Epithelial cell of esophagus (primary cell): ENCODE measurements around the gene CENPP.

Source experiments
- DNase-seq: peaks from one replicate; pipeline ENCODE4 v3.0.0; 2010; ENCODE audit warnings: low read depth
- H3K4me3 ChIP-seq: 2 replicates; pipeline ENCODE4 v1.5.1; 2011; ENCODE audit warnings: mild to moderate bottlenecking, low read length, control low read depth
- TF ChIP-seq, protein P1 (sequence below): IDR thresholded peaks from 2 replicates; pipeline ENCODE4 v1.5.1; 2011; ENCODE audit warnings: low read depth, mild to moderate bottlenecking, low read length, control low read depth, inconsistent platforms; ENCODE audit not compliant: insufficient read depth; ENCODE audit errors: missing control alignments

Gene CENPP

DNA sequence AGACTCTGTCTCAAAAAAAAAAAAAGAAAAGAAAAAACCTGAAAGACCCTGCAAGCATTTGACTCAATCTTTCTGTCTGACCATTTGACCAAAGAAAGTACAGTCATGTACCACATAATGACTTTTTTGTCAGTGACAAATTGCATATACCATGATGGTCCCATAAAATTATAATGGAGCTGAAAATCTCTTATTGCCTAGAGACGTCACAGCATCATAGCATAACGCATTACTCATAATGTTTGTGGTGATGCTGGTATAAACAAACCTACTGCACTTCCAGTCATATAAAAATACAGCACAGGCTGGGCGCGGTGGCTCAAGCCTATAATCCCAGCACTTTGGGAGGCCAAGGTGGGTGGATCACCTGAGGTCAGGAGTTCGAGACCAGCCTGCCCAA lies 199.6 kb downstream of the CENPP start:
- H3K4me3 ChIP-seq, result no peak overlapping the region
- no peak for DNase-seq
- TF ChIP-seq, protein P1, sequence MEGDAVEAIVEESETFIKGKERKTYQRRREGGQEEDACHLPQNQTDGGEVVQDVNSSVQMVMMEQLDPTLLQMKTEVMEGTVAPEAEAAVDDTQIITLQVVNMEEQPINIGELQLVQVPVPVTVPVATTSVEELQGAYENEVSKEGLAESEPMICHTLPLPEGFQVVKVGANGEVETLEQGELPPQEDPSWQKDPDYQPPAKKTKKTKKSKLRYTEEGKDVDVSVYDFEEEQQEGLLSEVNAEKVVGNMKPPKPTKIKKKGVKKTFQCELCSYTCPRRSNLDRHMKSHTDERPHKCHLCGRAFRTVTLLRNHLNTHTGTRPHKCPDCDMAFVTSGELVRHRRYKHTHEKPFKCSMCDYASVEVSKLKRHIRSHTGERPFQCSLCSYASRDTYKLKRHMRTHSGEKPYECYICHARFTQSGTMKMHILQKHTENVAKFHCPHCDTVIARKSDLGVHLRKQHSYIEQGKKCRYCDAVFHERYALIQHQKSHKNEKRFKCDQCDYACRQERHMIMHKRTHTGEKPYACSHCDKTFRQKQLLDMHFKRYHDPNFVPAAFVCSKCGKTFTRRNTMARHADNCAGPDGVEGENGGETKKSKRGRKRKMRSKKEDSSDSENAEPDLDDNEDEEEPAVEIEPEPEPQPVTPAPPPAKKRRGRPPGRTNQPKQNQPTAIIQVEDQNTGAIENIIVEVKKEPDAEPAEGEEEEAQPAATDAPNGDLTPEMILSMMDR, result no peak

DNA sequence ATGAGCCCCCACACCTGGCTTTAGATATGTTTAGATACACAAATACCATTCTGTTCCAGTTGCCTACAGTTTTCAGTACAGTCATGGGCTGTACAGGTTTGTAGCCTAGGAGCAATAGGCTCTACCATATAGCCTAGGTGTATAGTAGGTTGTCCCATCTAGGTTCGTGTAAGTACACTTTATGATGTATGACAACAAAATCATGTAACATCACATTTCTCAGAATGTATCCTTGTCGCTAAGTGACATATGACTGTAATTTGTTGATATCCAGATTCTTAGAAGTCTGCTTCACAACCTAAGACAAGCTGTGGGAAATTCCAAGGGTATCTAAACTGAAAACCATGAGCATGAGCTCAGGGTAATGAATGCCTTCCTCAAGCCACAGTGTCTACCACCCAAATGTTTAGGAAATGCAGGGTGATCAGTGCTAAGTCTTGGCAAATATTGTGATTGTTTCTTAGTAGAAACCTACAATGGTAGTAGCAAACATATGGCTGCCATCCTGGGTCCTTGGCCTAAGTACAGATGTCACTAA lies 201.6 kb downstream of the CENPP start:
- no peak overlapping the region for H3K4me3 ChIP-seq
- DNase-seq, result no peak
- TF ChIP-seq, protein P1, result no peak

DNA sequence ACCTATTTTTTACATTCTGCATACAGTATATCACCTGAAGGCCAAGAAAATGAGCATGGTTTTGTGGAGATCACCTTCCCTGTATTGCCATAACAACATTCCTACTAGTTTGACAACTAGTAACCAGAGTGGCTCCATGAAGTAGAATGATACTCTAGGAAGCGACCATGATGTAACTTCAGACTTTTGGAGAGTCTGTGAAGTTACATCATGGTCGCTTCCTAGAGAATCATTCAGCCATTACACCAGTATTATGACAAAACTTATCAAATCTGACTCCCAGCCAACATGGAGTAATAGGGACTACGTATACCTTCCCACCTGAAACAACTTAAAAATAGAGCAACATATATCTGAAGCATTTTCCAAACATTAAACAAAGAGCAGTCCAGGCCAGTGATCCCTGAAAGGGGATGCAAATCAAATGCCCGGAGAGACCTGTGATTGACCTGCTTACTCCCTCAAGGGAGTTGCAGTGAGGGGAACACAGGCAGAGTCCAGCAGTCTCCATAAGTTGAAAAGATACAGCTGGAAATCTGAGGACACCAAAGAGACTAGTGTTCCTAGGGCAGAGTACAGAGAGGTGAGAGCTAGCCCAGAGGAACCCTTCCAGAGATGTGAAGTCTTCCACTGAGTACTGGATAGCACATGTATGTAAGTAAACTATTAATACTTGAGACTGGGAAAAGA lies 202.2 kb downstream of the CENPP start:
- no peak overlapping the region for H3K4me3 ChIP-seq
- no peak for DNase-seq
- TF ChIP-seq, protein P1, result no peak

DNA sequence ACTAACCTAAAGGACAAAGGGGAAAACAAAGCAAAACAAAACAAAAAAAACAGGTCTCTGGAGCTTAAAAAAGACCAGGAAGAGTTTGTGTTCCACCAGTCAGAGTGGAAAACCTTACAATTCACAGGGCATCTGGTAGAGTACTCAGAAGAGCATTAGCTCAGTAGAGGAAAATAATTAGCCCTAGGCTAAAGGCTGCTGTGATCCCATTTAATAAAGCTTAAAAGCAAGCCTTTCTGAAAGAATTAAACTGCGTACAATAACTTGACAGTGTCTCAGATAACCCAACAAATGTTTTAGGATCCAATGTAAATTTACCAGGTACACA lies 202.7 kb downstream of the CENPP start:
- TF ChIP-seq, protein P1, result no peak
- no peak overlapping the region for H3K4me3 ChIP-seq
- no peak for DNase-seq

DNA sequence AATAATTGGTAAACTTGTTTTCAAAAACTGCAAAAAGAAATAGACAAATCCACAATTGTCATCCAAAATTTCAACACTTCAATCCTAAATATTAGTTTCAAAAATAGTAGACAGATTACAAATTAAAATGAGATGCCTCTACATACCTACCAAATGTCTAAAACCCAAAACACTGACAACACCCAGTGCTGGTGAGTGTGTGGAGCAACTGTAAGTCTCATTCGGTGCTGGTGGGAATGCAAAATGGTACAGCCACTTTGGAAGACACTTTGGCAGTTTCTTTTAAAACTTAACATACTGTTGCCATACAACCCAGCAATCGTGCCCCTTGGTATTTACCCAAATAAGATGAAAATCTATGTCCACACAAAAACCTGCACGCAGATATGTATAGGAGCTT lies 203.4 kb downstream of the CENPP start:
- TF ChIP-seq, protein P1, result no peak
- DNase-seq, result no peak
- no peak overlapping the region for H3K4me3 ChIP-seq

DNA sequence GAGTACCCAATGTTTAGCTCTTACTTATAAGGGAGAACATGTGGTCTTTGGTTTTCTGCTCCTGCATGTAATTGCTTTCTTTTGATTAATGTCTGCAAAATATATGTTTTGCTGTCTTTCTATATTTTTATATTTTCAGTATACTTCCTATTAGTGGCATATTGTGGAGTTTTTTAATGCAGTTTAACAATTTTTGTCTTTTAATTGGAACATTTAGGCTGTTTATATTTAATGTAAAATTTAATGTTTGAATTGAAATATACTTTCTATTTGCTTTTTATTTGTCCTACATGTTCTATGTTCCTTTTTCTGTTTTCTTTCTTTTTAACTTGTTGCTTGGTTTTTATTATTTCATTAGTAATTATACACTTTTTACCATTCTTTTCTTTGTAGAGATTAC lies 205.1 kb downstream of the CENPP start:
- H3K4me3 ChIP-seq, result no peak overlapping the region
- DNase-seq, result no peak
- TF ChIP-seq, protein P1, result no peak

DNA sequence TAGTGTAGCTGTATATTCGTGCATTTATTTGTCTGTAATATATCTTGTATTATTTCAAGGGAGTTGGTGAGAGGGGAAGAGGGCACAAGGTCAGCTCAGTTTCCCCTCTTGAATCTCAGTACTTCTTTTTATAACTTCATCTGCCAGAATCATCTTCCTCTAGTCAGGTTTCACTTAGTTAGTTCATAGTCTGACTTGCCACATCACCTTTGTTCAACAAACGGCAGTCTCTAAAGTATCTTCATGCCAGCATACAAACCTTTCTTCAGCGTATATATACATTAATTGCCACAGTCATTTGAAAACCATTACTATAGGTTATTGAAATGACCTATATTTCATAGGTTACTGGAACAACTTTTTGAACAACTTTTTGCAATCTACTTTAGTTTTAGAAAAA lies 208.5 kb downstream of the CENPP start:
- DNase-seq, result no peak
- H3K4me3 ChIP-seq, result no peak overlapping the region
- TF ChIP-seq, protein P1, result no peak
